Sigmoid colon (tissue), 4 donors: ENCODE results near the gene TPST2.

Experiments
- CTCF ChIP-seq, 4 experiments: fragments of 450-650 bp in 3 of 4; fragments of 200-600 bp in 1 of 4; IDR thresholded peaks; one replicate each; pipeline ENCODE4 v1.5.1; 2016 to 2019; ENCODE audit warnings: antibody characterized with exemption in 4 of 4, mild to moderate bottlenecking in 3 of 4, moderate library complexity in 2 of 4
- EP300 ChIP-seq, 4 donors: sonication (generic); formaldehyde crosslinking; IDR thresholded peaks; one replicate each; pipeline ENCODE4 v1.6.1; 2017; ENCODE audit warnings: antibody characterized with exemption in 4 of 4
- POLR2A ChIP-seq, 2 donors: fragments of 450-650 bp; IDR thresholded peaks; one replicate each; pipeline ENCODE4 v1.6.1; 2016; ENCODE audit warnings: antibody characterized with exemption in 2 of 2, mild to moderate bottlenecking in 2 of 2, moderate library complexity in 2 of 2
- POLR2AphosphoS5 ChIP-seq, 4 donors: sonication (generic); formaldehyde crosslinking; IDR thresholded peaks; one replicate each; pipeline ENCODE4 v1.6.1; 2017; ENCODE audit warnings: antibody characterized with exemption in 4 of 4

- TF ChIP-seq CTCF (IDR thresholded peaks at IDR 0.05) = no peak
- TF ChIP-seq POLR2A (IDR thresholded peaks at IDR 0.05) = no peak
- TF ChIP-seq POLR2AphosphoS5 (IDR thresholded peaks at IDR 0.05) = no peak
- TF ChIP-seq EP300 (IDR thresholded peaks at IDR 0.05) = no peak
These were observed 24.8 kb downstream of the TPST2 start for GRCh38 chr22:26565181-26565580.
